ENCODE data around the gene ZNF382. TPM values are rescaled to one million over a fixed set of nuclear protein-coding genes. Genes with fewer than 3 reads are reported as not detected.

ZNF382 gene
- total RNA-seq, 1 donor from 2014 or later: 22.1 TPM

GRCh38 chr19:36605877-36606478 is 865 bp downstream of the ZNF382 start:
- peaks cover 28% of the 10 kb centered on the region for H3K36me3 Mint-ChIP-seq (ENCODE audit: low read depth)
- no peak for TF ChIP-seq CTCF (conservative IDR thresholded peaks at IDR 0.05)
- peak overlapping the region; percentile 90 for H3K4me3 Mint-ChIP-seq
- peaks cover 2% of the 10 kb centered on the region for H3K9me3 Mint-ChIP-seq
- H3K27ac Mint-ChIP-seq (ENCODE audit: unreplicated experiment): peak overlapping the region; percentile 95
- no peak for DNase-seq (ENCODE audit: low read depth, low spot score)
- peaks cover 26% of the 10 kb centered on the region for H3K4me1 Mint-ChIP-seq
- H3K27me3 Mint-ChIP-seq (ENCODE audit: low read depth): no peaks in the 10 kb centered on the region

- Mint-ChIP-seq H3K36me3 (ENCODE audit: low read depth) (peaks cover 80% of the 10 kb centered on the region), H3K27me3 (ENCODE audit: low read depth) (no peaks in the 10 kb centered on the region), H3K27ac (ENCODE audit: unreplicated experiment) (no peak overlapping the region), H3K9me3 (peaks cover 26% of the 10 kb centered on the region), H3K4me1 (no peaks in the 10 kb centered on the region), H3K4me3 (no peak overlapping the region)
- TF ChIP-seq CTCF (conservative IDR thresholded peaks at IDR 0.05): no peak
- DNase-seq (ENCODE audit: low read depth, low spot score): no peak
Measured at GRCh38 chr19:36627057-36627456, 21.9 kb downstream of the ZNF382 start.

- Mint-ChIP-seq H3K4me1 (no peaks in the 10 kb centered on the region), H3K4me3 (no peak overlapping the region), H3K27me3 (ENCODE audit: low read depth) (no peaks in the 10 kb centered on the region), H3K9me3 (peaks cover 28% of the 10 kb centered on the region), H3K27ac (ENCODE audit: unreplicated experiment) (no peak overlapping the region), H3K36me3 (ENCODE audit: low read depth) (peaks cover 75% of the 10 kb centered on the region)
- no peak for TF ChIP-seq CTCF (conservative IDR thresholded peaks at IDR 0.05)
- DNase-seq (ENCODE audit: low read depth, low spot score): no peak
Measured at GRCh38 chr19:36635342-36635741, 30.2 kb downstream of the ZNF382 start.

GRCh38 chr19:36638862-36639510 is 33.9 kb downstream of the ZNF382 start:
- DNase-seq (ENCODE audit: low read depth, low spot score): no peak
- Mint-ChIP-seq H3K27me3 (ENCODE audit: low read depth) (no peaks in the 10 kb centered on the region), H3K4me1 (no peaks in the 10 kb centered on the region), H3K4me3 (no peak overlapping the region), H3K36me3 (ENCODE audit: low read depth) (peaks cover 70% of the 10 kb centered on the region), H3K27ac (ENCODE audit: unreplicated experiment) (no peak overlapping the region), H3K9me3 (peaks cover 24% of the 10 kb centered on the region)
- TF ChIP-seq CTCF (conservative IDR thresholded peaks at IDR 0.05): no peak

- Mint-ChIP-seq H3K27ac (ENCODE audit: unreplicated experiment) (no peak overlapping the region), H3K9me3 (peaks cover 10% of the 10 kb centered on the region), H3K36me3 (ENCODE audit: low read depth) (peaks cover 53% of the 10 kb centered on the region), H3K4me1 (no peaks in the 10 kb centered on the region), H3K4me3 (no peak overlapping the region), H3K27me3 (ENCODE audit: low read depth) (no peaks in the 10 kb centered on the region)
- TF ChIP-seq CTCF (conservative IDR thresholded peaks at IDR 0.05): no peak
- no peak for DNase-seq (ENCODE audit: low read depth, low spot score)
Measured at GRCh38 chr19:36646746-36647145, 41.6 kb downstream of the ZNF382 start.
